Limb (tissue), 2 donors: ENCODE data around the gene PRDM1.

Experiments
- DNase-seq, 2 donors: peaks; one replicate each; pipeline ENCODE4 v3.0.0-alpha.2; 2016; ENCODE audit errors: extremely low spot score in 2 of 2

The PRDM1 gene

DNA sequence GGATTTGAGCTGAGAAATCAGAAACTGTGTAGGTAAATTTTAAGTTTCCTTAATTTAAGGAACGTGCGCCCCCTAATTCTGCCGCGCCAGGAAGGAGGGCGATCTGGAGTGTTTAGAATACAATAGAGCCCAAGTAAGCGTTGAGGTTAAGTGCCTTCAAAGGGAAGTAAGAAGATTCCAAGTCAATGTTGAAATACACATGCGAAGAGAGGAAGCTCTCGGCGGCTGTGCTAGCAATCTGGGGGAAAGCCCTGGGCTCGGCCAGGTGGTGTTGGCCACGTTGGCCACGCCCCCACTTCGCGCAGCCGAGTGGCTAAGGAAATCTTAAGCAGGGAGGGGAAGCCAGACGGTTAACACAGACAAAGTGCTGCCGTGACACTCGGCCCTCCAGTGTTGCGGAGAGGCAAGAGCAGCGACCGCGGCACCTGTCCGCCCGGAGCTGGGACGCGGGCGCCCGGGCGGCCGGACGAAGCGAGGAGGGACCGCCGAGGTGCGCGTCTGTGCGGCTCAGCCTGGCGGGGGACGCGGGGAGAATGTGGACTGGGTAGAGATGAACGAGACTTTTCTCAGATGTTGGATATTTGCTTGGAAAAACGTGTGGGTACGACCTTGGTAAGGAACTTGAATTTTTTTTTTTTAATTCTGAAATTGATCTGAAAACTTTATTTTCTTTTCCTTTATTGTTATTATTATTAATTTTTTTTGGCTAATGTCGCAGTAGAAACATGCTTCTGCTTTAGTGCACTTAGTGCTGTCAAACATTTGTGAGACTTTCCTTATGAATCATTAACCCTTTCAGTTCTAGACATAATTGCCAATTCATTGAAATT, at the start of gene PRDM1:
PRDM1 (plus strand) TSS at position 353 of the 830 bp plus-strand sequence; CDS start at position 571, 218 bp downstream.
- peak in 1 of 2 donors; percentile 73 for DNase-seq

DNA sequence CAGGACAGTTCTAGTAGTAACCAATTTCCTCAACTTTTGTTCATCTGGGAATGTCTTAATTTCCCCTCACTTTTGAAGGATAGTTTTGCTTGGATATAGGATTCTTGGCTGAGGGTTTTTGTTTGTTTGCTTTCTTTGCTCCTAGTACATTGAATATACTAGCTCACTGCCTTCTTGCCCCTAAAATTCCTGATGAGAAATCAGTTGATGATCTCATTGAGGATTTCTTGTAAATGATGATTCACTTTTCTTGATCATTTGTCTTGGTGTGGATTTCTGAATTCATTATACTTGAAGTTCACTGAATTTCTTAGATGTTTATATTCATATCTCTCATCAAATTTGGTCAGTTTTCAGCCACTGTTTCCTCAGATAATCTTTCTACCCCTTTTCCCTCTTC, 49.1 kb upstream of the PRDM1 start:
- no peak for DNase-seq

DNA sequence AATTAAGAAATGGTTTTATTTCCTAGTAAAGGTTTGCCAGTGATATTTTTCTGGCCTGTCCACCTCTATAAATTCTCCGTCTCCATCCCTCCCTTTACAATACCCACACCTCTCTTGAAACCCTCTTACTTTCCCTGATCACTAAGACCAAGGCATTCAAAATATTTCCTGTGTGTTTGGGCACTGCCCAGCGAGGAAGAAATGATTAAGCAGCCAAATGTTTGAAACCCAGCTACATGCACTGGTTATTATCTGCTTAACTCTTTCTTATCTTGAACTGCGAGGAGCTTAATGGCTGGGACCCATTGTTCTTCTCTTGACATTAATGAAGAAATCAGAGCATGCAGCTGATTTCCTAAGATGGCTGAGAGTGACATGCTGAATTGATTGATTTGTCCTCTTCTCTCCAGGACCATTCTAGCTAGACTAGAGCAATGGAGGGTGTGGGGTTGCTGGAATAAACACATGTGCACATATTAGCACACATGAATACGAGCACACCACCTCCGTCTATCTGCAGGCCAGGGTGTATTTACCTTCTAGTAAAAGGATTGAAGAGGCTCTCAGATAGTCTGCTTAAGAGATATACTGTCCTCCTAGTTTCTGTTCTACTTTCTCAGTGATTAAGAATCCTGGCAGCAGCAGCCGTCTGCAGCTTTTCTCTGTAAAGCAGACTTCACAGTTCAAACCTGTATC, 46.1 kb upstream of the PRDM1 start:
- no peak for DNase-seq

DNA sequence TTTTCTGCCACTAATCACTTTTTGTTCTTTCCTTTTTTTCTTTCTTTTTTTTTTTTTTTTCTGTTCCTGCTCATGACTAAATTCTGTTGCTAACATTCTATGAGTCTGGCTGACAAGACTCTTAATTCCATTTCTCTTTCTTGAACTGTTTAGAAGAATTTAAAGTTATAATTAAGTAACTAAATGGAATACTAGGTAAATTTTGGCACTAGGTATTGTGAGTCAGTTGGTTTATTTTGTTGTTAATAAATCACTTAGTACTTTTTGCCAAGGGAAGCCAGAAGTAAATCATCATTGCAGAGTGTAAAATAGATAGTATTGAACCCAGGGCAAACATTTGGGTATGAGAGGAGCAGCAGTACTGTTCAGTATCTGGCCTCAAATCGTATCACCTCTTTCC, 42.0 kb upstream of the PRDM1 start:
- DNase-seq: no peak

DNA sequence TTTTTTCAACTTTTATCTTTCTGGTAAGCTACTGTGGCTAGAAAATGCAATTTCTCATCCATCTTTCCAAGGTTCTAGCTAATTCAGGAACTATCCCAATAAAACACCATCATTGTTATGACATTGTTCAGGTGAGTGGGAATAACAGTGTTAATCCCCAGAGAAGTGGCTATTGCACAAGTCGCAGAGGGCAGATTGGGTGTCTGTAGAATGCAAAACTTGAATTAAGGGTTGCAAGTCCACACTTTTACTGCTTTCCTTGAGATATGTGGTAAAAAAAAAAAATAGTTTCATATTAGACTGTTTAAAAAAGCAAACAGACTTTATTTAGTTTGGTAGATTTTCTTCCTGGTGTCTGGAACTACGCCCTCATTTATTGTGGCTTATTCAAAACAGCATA, 41.1 kb upstream of the PRDM1 start:
- no peak for DNase-seq

DNA sequence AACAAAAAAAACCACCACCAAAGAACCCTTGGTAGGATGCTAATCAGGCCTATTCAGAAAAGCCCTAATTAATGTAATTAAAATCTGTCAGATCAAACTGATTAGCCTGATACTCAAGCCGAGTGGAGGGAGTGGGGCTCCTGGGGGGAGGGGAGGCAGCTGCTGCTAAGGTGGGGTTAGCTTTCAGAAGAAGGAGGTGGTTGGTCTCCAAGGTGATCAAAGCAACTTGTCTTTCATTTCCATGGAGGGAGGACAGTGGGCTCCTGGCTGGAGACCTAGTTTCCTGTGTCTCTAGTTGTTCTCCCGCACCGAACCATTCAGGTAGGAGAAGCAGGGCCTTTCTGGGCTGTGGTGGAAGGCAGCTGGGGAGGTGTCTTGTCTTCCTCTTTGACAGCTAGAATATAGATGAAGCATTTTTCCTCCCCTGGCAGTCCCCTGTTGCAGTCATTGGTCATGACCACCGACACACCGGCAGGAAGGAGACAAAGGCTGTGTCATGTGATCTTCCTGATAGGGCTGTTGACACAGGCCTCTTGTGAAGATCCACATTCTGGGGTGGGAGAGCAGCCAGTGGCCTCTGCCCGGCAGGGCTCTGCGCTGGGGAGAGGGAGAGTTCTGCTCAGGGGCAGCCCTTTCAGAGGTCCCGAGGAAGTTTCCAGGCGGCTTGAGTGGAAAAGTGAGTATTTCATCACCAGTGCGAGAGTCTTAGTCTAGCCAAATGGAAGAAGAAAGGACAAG, 39.9 kb upstream of the PRDM1 start:
- no peak for DNase-seq

DNA sequence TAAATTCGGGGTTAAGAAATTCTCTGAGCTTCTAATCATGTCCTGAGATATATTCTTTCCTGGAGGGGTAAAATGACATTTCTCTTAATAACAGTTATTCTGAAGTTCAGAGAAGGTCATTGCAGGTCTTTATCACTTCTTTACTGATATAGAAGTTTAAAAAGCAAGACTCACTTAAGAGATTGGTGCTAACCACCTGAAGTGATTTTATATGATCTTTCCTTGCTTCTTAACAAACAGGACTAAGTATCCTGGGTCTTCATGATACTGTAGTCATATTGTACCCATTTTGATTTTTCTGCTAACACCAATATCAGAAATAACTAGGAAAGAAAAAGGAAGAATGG, 39.3 kb upstream of the PRDM1 start:
- DNase-seq: no peak

DNA sequence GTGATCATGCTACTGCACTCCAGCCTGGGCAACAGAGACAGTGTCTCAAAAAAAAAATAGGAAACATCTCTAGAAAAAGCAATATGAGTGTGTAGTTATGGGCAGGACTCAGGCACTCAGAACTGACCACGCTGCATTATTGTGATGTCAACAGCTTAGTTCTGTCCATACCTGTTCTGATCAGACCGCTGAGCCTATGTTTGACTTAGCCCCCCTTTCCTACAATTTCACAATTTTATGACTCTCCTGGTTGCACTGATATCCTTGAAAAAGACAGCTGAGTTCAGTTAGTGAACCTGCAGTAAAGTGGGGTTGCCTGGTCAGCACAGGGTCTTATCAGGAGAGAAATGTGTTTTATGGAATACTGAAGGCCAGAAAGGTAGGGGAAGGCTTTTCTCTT, 37.8 kb upstream of the PRDM1 start:
- DNase-seq: no peak

DNA sequence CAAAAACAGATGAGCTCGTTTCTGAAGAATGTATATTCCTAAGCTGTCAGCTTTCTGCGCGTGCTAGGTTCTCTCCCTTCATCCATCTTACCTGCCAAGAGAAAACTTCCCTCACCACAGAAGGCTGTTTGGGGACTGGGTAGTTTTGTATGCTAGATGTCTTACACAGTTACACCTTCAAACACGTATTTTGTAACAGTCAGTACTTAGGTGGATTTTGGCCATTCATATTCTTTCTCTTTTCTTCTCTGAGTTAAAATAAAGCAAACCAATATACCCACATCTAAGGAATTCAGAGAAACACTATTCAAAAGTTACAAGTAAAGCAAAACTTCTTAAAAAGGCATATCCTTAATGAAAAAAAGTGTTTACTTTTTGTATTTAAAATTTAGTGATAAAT, 35.6 kb upstream of the PRDM1 start:
- no peak for DNase-seq

DNA sequence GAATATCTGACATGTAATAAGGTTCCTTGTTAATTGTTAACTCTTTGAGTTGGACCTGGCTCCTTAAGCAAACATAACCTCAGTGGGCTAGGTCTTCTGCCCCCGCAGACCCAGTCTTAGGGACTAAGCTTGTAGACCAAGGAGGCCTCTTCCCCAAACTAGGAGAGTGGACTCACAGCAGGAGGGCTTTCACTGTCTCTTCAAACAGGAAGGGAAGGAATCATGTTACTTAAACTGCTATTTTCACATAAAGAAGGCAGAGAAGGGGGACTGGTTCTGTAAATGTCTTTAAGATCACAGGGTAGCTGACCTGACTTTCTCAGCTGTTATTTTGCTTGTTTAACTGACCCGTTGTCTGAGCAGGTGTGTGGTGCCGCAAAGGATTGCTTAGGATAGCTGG, 34.9 kb upstream of the PRDM1 start:
- no peak for DNase-seq

DNA sequence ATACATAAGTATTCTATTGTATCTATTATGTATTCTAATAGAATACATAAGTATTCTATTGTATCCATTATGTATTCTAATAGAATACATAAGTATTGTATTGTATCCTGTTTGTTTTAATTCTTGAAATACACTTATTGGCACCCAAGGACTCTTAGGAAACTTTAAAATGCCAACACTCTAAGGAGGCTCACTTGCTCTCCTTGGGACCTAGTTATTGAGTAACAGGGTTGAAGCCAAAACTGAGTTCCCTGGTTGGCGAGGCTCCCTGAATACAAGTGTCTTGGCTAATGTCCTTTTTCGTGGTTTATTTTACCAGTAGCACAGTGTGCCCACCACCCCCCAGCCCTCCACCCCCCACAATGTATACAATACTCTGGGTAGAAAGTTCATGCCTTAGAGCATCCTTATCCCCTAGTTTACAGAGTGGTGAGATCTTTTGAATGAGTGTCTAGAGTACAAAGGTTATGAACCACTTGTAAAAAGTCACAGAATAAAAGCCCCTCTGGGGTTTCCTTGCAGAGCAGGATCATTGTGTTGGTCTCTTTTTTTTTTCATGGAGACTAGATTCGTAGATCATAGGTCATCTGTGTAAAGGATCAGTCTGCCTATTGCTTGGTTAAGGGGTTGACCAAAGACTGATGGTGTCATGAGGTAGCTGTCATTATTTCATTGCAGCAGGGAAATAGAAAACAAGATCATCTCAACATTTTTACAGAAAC, 32.5 kb upstream of the PRDM1 start:
- no peak for DNase-seq

DNA sequence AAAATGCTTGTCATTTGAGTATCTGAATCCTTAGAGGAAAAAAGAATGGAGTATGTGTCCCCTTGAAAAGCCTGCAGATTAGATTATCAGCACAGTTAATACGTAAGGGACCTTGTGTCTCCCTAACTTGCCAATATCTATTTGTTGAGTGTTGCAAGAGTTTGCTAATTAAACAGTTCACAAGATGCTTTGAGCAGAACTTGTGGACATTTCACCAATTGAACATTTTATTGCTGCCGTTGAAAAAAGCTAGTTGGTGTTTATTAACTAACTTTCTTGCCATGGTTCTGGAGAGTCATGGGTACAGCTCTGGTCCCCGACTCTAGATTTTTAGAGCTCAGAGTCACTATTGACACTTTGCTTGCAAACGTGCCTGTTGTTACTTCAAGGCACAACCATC, 30.6 kb upstream of the PRDM1 start:
- no peak for DNase-seq

DNA sequence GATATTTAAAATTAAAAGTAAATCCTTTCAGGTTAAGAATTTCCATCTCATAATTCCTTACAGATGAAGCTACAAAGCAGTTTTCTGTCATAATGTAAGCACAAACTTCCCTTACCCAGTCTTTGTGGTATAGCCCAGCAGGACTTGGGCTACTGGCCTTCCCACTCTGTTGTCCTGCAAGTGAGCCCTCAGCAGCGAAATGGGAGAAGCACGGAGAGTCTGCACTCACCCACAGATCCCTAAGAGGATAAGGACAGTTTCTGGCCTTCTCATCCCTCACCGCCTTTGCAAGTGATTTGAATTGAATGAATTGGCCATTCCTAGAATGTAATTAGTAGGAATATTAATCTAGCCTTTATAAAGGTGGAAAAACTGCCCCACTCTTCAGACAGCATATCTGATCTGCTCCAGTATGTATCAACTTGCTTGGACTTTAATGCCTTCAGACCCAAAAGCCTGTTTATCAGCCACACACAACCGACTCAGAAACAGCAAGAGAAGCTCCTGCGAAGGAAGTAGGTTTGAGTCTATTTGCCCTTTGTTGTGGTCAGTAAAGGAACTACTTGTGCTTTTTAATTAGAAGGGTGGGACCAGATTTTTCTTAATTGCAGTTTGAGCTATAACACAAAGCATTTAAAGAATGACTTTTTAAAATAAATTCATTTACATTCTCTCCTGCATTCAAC, 29.9 kb upstream of the PRDM1 start:
- DNase-seq: no peak

DNA sequence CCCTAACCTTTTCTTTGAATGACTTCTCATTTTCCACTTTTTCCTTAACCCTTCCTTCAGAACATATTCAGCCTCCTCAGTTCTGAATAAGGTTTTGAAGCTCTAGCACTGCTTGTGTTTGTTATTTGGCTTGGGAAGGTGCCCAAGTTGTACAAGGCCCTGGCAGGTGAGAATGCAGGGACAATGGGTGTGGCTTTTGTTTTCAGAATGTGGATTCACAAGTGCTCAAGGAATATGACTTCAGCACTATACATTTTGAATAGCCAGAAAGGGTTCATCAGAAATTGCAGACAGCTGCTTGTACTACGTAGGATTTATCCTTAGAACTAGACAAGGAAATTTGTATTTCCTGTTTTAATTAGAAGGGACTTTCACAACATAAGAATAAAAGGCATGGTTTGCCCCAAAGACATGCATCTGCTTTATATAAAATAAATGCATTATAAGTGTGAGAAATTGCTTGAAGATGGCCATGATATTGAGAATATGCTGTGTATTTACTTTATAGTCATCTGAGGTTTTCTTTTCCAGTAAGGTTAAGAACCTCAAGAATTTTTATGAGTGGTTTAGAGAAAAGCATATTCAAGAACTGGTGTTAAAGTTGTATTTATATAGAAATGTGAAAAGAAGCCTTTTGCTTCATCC, 29.3 kb upstream of the PRDM1 start:
- no peak for DNase-seq

DNA sequence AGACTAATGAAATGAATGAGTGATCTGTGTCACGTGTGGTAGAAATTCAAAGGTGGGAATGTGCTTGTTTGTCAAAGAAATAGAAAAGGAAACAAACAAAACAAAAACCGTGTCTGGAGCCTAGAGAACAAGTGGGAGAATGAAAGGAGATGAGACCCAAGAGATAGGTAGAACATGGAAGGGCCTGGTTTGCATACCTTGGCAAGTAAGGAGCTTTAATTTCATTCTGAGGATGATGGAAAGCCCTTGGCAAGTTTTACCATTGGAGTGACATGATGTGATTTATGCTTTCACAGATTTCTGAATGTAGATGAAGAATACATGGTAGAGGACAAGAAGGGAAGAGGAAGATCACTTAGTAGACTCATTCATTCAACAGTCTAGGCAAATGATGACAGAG, 26.8 kb upstream of the PRDM1 start:
- DNase-seq: no peak

DNA sequence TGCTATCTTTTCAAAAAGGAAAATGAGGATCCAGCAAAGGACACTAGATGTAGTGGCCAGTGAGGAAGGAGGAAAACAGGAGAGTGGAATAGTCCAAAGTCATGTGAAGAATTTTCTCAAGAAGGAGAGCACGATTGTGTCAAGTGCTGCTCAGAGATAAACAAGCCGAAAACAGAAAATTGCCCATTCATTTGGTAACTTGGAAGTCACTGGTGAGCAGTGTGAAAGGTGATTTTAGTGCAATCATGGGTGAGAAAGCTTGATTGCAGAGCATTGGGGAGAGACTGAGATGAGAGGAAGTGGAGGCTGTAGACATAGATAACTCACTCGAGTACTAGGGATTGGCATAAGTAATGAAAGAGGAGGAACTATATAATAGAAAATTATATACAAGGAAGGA, 26.0 kb upstream of the PRDM1 start:
- DNase-seq: no peak

DNA sequence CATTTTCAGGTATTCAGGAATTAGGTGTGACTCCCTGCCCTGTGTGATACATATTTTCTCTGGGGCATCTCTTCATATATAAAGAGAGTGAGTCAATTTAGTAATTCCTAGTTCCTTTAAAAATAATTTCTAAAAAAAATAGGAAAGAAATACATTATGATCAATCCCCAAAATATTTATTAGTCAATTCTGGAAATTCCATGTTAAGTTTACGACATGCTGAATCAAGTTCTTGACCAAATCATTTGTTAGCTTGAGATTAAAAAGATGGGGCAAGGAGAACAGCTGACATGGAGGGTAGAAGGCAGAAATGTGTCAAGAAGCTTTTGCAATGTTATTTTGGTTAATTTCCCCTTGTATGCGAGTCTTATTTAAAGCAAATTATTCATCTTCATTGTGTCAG, 22.7 kb upstream of the PRDM1 start:
- no peak for DNase-seq

DNA sequence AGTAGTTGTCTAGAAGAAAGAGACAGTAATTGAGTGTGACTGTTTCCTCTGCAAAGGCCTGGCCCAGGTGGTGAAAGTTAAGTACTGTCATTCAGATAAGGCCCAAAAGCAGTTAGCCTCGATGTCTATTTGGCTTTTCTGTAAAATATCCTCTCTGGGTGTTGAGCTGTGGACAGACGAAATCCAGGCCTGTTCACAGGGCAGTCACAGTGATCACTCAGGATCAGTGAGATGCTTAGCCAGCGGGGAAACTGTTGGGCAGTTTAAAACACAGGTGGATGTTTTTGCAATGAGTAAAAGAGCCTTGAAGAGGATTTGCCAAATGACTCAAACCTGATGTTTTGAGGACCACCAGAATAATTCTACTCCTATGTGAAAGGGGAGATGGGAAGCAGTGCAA, 22.0 kb upstream of the PRDM1 start:
- DNase-seq: no peak

DNA sequence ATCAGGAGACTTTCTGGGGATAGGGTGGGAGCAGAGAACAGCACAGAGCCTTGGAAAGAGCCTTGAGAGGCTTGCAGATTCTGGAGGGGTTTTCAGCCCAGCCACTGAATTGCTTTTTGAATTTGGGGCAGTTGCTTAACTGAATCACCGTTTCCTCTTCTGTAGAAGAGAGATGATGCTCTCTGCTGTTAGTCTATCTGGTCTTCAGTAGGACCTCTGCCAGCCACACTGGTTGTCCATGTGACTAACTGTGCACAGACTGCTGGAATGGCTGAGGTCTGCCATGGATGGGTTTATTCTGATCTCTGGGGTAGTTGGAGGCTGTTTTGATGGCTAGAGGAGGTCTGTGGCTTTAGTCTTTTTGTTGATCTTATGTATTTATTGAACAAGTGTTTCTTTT, 21.4 kb upstream of the PRDM1 start:
- DNase-seq: no peak

DNA sequence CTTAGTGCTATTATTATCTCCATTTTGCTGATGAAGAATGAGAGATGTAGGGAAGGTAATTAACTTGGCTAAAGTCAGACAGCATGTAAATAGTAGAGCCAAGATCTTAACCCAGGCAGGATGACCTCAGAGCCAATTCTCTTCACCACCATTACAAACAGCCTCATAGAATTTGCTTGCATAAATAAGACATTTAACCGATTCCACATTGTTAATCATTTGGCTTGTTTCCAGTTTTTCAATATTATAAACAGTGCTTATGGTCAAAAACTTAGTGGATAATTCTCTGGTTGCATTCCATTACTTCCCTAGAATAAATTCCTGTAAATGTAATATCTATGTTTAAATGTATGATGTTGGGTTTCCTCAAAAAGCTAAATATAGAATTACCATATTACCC, 19.1 kb upstream of the PRDM1 start:
- no peak for DNase-seq

DNA sequence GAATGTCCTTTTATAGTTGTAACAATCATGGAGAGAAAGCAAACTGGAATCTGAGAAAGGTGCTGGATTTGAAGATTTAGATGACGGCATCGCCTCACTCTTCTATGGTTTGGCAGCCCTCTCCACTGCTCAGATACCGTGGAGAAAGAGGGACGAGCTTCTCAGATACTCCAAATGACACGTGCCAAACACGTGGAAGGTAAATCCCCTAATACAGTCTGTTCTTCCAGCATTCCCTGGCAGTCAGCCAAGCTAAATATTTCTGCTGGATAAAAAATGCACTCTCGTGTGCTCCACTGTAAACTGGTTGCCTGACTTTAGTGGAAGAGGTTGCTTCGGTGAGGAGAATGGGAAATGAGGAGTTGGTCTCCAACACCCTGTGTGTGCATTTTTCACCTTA, 16.7 kb upstream of the PRDM1 start:
- DNase-seq: peak; percentile 60 to 67
